ENCODE results near the gene FRRS1.

FRRS1 gene

DNA sequence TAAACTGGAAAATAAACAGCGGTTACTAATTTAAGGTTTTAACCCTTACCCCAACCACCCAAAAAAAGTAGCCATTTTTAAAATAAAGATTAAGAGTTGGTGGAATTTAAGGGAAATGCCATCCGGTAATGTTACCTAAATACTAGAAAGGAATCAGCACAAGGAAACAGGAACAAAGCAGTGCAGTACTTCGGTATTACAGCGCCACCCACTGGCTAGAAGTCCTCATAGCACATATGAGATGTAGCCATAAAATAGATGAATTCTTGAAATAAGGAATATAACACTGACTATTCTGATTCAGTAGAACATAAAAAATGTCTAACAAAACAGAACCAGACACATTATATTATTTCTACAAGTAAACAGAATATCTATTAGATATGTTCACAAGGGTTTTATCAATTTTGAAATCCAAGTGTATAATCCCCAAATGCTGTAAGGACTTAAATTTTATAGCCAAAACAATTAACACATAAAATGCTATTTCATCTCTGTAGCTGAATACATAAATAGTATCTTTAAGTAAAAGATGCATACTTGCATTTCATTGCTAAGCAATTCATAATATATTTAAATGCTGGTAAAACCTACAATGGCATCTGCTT, 58.8 kb downstream of the FRRS1 start:
- H3K4me3 ChIP-seq (ENCODE audit: low read depth, low read length) = no peak overlapping the region
- DNase-seq (ENCODE audit: low read depth) = peak; percentile 10
- TF ChIP-seq, protein P1, sequence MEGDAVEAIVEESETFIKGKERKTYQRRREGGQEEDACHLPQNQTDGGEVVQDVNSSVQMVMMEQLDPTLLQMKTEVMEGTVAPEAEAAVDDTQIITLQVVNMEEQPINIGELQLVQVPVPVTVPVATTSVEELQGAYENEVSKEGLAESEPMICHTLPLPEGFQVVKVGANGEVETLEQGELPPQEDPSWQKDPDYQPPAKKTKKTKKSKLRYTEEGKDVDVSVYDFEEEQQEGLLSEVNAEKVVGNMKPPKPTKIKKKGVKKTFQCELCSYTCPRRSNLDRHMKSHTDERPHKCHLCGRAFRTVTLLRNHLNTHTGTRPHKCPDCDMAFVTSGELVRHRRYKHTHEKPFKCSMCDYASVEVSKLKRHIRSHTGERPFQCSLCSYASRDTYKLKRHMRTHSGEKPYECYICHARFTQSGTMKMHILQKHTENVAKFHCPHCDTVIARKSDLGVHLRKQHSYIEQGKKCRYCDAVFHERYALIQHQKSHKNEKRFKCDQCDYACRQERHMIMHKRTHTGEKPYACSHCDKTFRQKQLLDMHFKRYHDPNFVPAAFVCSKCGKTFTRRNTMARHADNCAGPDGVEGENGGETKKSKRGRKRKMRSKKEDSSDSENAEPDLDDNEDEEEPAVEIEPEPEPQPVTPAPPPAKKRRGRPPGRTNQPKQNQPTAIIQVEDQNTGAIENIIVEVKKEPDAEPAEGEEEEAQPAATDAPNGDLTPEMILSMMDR (IDR thresholded peaks at IDR 0.05; ENCODE audit: low read depth, low read length, missing control alignments) = peak; percentile 77

DNA sequence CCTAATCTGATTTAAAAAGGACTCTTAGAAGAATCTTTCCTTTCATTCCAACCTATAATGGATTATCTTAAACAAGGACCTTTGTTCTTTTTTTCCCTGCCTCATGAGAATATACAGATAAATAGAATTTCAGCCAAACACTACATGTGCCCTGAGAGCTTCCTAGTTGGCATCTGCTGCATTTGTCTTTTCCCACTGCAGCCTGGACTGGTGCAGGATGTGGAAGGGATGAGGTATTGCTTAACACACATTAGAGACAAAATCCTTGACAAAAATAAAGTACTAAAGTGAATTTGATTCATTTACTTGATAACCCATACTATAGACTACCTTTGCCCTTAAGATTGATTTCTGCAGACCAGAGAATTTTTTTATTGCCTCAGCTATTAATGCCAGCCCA, 61.0 kb downstream of the FRRS1 start:
- no peak for DNase-seq (ENCODE audit: low read depth)
- H3K4me3 ChIP-seq (ENCODE audit: low read depth, low read length) = no peak overlapping the region
- TF ChIP-seq, protein P1 (IDR thresholded peaks at IDR 0.05; ENCODE audit: low read depth, low read length, missing control alignments) = no peak

DNA sequence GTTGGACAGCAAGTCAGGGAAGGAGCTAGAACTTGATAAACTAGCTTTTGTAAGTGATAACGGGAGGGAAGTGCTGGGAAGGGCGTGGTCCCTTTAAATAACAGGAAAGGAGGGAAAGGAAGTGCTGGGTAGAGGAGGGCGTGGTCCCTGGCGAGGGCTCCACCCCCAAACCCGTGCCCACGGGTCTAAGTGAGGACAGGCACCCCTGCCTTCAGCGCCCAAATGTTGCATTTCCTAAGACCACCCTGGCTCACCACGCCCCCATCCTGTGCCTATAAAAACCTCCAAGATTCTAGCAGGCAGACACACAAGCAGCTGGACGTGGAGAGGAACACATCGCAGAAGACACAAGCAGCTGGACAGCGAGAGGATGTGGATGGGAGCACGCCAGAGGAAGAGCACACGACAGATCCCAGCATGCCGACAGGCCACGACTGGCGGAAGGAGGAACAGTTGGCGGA, 62.0 kb downstream of the FRRS1 start:
- H3K4me3 ChIP-seq (ENCODE audit: low read depth, low read length) = no peak overlapping the region
- TF ChIP-seq, protein P1 (IDR thresholded peaks at IDR 0.05; ENCODE audit: low read depth, low read length, missing control alignments) = no peak
- no peak for DNase-seq (ENCODE audit: low read depth)

DNA sequence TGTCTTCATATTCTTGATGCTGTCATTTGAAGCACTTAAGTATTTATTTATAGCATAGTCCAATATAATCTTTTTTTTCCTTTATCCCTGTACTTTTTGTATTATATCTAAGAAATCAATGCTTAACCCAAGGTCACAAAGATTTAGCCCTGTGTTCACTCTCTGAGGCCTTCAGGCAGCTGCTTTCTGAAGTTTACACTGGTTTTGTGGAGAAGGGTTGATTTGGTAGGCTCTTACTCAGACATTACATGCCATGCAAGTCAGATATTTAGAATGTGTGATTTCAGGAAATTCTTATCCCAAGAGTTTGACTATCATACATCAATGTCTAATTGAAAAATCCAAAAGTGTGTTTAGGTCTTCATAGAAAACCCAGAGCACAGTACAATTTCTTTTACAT, 64.2 kb downstream of the FRRS1 start:
- DNase-seq (ENCODE audit: low read depth) = no peak
- TF ChIP-seq, protein P1 (IDR thresholded peaks at IDR 0.05; ENCODE audit: low read depth, low read length, missing control alignments) = no peak
- H3K4me3 ChIP-seq (ENCODE audit: low read depth, low read length) = no peak overlapping the region

DNA sequence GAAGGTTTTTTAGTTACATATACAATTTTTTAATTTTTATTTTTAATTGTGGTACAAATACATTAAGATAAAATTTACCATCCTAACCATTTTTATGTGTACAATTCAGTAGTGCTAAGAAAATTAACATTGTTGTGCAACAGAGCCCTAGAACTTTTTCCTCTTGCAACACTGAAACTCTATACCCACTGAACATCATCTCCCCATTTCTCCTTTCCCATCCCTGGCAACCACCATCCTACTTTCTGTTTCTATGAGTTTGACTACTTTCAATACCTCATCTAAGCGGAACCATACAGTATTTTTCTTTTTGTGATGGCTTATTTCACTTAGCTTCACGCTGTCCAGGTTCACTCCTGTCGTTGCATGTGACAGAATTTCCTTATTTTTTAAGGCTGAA, 66.4 kb downstream of the FRRS1 start:
- TF ChIP-seq, protein P1 (IDR thresholded peaks at IDR 0.05; ENCODE audit: low read depth, low read length, missing control alignments) = no peak
- no peak for DNase-seq (ENCODE audit: low read depth)
- H3K4me3 ChIP-seq (ENCODE audit: low read depth, low read length) = no peak overlapping the region

DNA sequence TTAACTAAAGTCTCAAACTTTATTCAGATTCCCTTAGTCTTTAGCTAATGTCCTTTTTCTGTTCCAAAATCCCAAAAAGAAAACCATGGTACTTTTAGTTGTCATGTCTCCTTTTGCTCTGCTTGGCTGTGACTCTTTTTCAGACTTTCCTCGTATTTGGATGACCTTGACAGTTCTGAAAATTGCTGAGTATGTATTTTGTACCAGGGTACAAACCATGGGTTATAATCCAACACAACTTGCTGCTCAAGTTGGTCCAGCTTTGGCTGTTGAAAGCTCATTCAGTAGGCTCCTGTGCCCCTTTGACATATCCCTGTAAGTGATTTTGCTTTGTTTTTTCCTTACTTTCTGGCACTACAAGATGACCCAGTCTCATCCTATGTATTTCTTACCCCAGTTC, 68.9 kb downstream of the FRRS1 start:
- TF ChIP-seq, protein P1 (IDR thresholded peaks at IDR 0.05; ENCODE audit: low read depth, low read length, missing control alignments) = no peak
- no peak for DNase-seq (ENCODE audit: low read depth)
- H3K4me3 ChIP-seq (ENCODE audit: low read depth, low read length) = no peak overlapping the region

DNA sequence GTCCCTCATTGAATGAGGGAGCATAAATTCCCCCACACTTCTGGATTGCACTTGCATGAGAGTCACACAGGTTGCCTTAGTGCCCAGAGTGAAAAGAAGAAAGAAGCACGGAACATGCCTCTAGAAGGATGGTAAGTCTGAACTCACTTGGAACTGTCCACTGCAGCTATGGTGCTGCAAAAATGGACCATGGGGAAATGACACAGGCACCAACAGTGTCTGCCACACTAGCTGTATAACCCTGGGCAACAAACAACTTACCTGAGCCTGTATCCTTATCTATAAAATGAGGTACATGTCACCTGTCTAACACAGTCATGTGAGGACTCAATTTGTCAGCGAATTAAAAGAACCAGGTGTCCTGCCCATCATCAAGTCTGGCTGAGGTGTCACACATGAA, 69.8 kb downstream of the FRRS1 start:
- TF ChIP-seq, protein P1 (IDR thresholded peaks at IDR 0.05; ENCODE audit: low read depth, low read length, missing control alignments) = no peak
- DNase-seq (ENCODE audit: low read depth) = no peak
- no peak overlapping the region for H3K4me3 ChIP-seq (ENCODE audit: low read depth, low read length)
